WTC11 (cell line): ENCODE results near the gene PLXNA2. TPM values are rescaled to one million over a fixed set of nuclear protein-coding genes. Genes with fewer than 3 reads are reported as not detected.

Experiments
- ATAC-seq: fragments of 200-7000 bp; cut with Tn5 transposase; 2 replicates; pipeline ENCODE4 v1.10.0; 2021; ENCODE audit warnings: mild to moderate bottlenecking, moderate library complexity
- CTCF ChIA-PET: fragments of 300-600 bp; sonication (Branson Sonifier 250); formaldehyde crosslinking; loops from one replicate; lab custom pipeline; 2021; ENCODE audit warnings: antibody characterized with exemption; lab: Charles Lee
- POLR2A ChIA-PET: fragments of 350-600 bp; sonication (Branson Sonifier 250); formaldehyde crosslinking; loops from one replicate; lab custom pipeline; 2021; ENCODE audit warnings: antibody characterized with exemption; lab: Charles Lee
- DNase-seq: peaks from one replicate; pipeline ENCODE4 v3.0.0; 2021; ENCODE audit warnings: low spot score
- H3K27ac Mint-ChIP-seq: 2 replicates; pipeline ENCODE4 v1.8.0; 2021; ENCODE audit warnings: mixed read lengths
- H3K27me3 Mint-ChIP-seq: 2 replicates; pipeline ENCODE4 v1.8.0; 2021; ENCODE audit warnings: low read depth, mild to moderate bottlenecking, moderate library complexity, mixed read lengths
- H3K36me3 Mint-ChIP-seq: 2 replicates; pipeline ENCODE4 v1.8.0; 2021; ENCODE audit warnings: mixed read lengths
- H3K4me1 Mint-ChIP-seq: 2 replicates; pipeline ENCODE4 v1.8.0; 2022; ENCODE audit warnings: mixed read lengths
- H3K4me3 Mint-ChIP-seq: 2 replicates; pipeline ENCODE4 v1.8.0; 2021; ENCODE audit warnings: mild to moderate bottlenecking, moderate library complexity, mixed read lengths
- H3K9me3 Mint-ChIP-seq: 2 replicates; pipeline ENCODE4 v1.8.0; 2021; ENCODE audit warnings: mixed read lengths
- AR ChIP-seq: fragments of 250-450 bp; sonication (Bioruptor Pico); IDR thresholded peaks from 2 replicates; pipeline ENCODE4 v1.9.0; 2021; ENCODE audit warnings: mild to moderate bottlenecking
- ATF2 ChIP-seq: sonication (generic); formaldehyde crosslinking; IDR thresholded peaks from 2 replicates; pipeline ENCODE4 v1.8.1; 2022; ENCODE audit warnings: low read depth, missing genetic modification reagents, borderline replicate concordance
- CBFB ChIP-seq: sonication (generic); formaldehyde crosslinking; IDR thresholded peaks from 2 replicates; pipeline ENCODE4 v1.8.1; 2022; ENCODE audit warnings: mild to moderate bottlenecking, low read depth, missing genetic modification reagents
- CDX4 ChIP-seq: fragments of 250-450 bp; sonication (Bioruptor Pico); IDR thresholded peaks from 2 replicates; pipeline ENCODE4 v1.9.0; 2021; ENCODE audit warnings: moderate library complexity, mild to moderate bottlenecking, inconsistent platforms, borderline replicate concordance
- CREM ChIP-seq: sonication (generic); formaldehyde crosslinking; IDR thresholded peaks from 2 replicates; pipeline ENCODE4 v1.8.1; 2022; ENCODE audit warnings: mild to moderate bottlenecking, missing genetic modification reagents, moderate library complexity
- E2F4 ChIP-seq: sonication (generic); formaldehyde crosslinking; IDR thresholded peaks from 2 replicates; pipeline ENCODE4 v1.8.1; 2022; ENCODE audit warnings: low read depth, mild to moderate bottlenecking, moderate library complexity, missing genetic modification reagents, borderline replicate concordance
- FOXJ3 ChIP-seq: sonication (generic); formaldehyde crosslinking; IDR thresholded peaks from 2 replicates; pipeline ENCODE4 v1.9.0; 2021; ENCODE audit warnings: missing genetic modification reagents, mild to moderate bottlenecking, borderline replicate concordance
- GABPB1 ChIP-seq: sonication (generic); formaldehyde crosslinking; IDR thresholded peaks from 2 replicates; pipeline ENCODE4 v1.8.1; 2023; ENCODE audit warnings: mild to moderate bottlenecking, missing genetic modification reagents
- HMGA2 ChIP-seq: fragments of 250-450 bp; sonication (Bioruptor Pico); IDR thresholded peaks from 2 replicates; pipeline ENCODE4 v1.4.0; 2021; ENCODE audit warnings: mild to moderate bottlenecking, moderate library complexity
- IRF2 ChIP-seq: sonication (generic); formaldehyde crosslinking; IDR thresholded peaks from 2 replicates; pipeline ENCODE4 v1.8.0; 2022; ENCODE audit warnings: low read depth, missing genetic modification reagents, borderline replicate concordance
- MAX ChIP-seq: sonication (generic); formaldehyde crosslinking; IDR thresholded peaks from 2 replicates; pipeline ENCODE4 v1.8.0; 2022; ENCODE audit warnings: mild to moderate bottlenecking, missing genetic modification reagents
- MLX ChIP-seq: sonication (generic); formaldehyde crosslinking; IDR thresholded peaks from 2 replicates; pipeline ENCODE4 v1.8.1; 2023; ENCODE audit warnings: mild to moderate bottlenecking, missing genetic modification reagents, moderate library complexity
- NFATC4 ChIP-seq: fragments of 250-450 bp; sonication (Bioruptor Pico); IDR thresholded peaks from 2 replicates; pipeline ENCODE4 v1.9.0; 2021; ENCODE audit warnings: mild to moderate bottlenecking
- NFE2L1 ChIP-seq: sonication (generic); formaldehyde crosslinking; IDR thresholded peaks from 2 replicates; pipeline ENCODE4 v1.8.1; 2023; ENCODE audit warnings: missing genetic modification reagents
- NR2C2 ChIP-seq: sonication (generic); formaldehyde crosslinking; IDR thresholded peaks from 2 replicates; pipeline ENCODE4 v1.8.0; 2022; ENCODE audit warnings: mild to moderate bottlenecking, missing genetic modification reagents
- PRRX2 ChIP-seq: fragments of 250-450 bp; sonication (Bioruptor Pico); IDR thresholded peaks from 2 replicates; pipeline ENCODE4 v1.8.0; 2021; ENCODE audit warnings: mild to moderate bottlenecking
- SMAD3 ChIP-seq: sonication (generic); formaldehyde crosslinking; IDR thresholded peaks from 2 replicates; pipeline ENCODE4 v1.8.0; 2022; ENCODE audit warnings: missing genetic modification reagents, mild to moderate bottlenecking, borderline replicate concordance
- STAT6 ChIP-seq: sonication (generic); formaldehyde crosslinking; conservative IDR thresholded peaks from 2 replicates; pipeline ENCODE4 v1.8.1; 2023; ENCODE audit warnings: mild to moderate bottlenecking, low read depth, missing genetic modification reagents, moderate library complexity
- ZBTB43 ChIP-seq: sonication (generic); formaldehyde crosslinking; IDR thresholded peaks from 2 replicates; pipeline ENCODE4 v1.8.1; 2023; ENCODE audit warnings: mild to moderate bottlenecking, missing genetic modification reagents
- ZMAT4 ChIP-seq: fragments of 250-450 bp; sonication (Bioruptor Pico); IDR thresholded peaks from 2 replicates; pipeline ENCODE4 v1.9.0; 2021; ENCODE audit warnings: mild to moderate bottlenecking
- ZNF396 ChIP-seq: fragments of 250-450 bp; sonication (Bioruptor Pico); IDR thresholded peaks from 2 replicates; pipeline ENCODE4 v1.8.0; 2021; ENCODE audit warnings: mild to moderate bottlenecking, moderate library complexity, borderline replicate concordance
- ZNF671 ChIP-seq: fragments of 250-450 bp; sonication (Bioruptor Pico); IDR thresholded peaks from 2 replicates; pipeline ENCODE4 v1.8.0; 2021; ENCODE audit warnings: mild to moderate bottlenecking
- total RNA-seq: library from RNA; stranded (reverse); gene quantifications from 3 replicates; pipeline ENCODE4 v1.2.3, GENCODE V29; 2021

The PLXNA2 gene
- total RNA-seq, 1 experiment from 2014 or later, result 4.2 TPM

- no peak for TF ChIP-seq STAT6
- no peak for TF ChIP-seq PRRX2 (CRISPR knock-in tag)
- no peak for TF ChIP-seq ZNF396 (CRISPR knock-in tag)
- TF ChIP-seq IRF2, result no peak
- TF ChIP-seq CBFB (CRISPR knock-in tag), result no peak
- TF ChIP-seq, all 79 proteins: peak for 0
Observed at GRCh38 chr1:208059409-208060001, 184.7 kb downstream of the PLXNA2 start (continued).

- Mint-ChIP-seq H3K36me3 (no peaks in the 10 kb centered on the region), H3K9me3 (no peaks in the 10 kb centered on the region), H3K4me1 (peaks cover 13% of the 10 kb centered on the region), H3K27me3 (no peaks in the 10 kb centered on the region), H3K27ac (no peak overlapping the region), H3K4me3 (no peak overlapping the region)
- POLR2A ChIA-PET, result no interaction called here
- no peak for ATAC-seq
- CTCF ChIA-PET, result interaction anchor here (0.7 to 1.0 kb wide), 2 partner anchors 96 to 186 kb away, joined by 3 read pairs; no protein-coding TSS in a partner anchor
- DNase-seq, result no peak
- TF ChIP-seq AR (CRISPR knock-in tag), result no peak
- TF ChIP-seq SMAD3 (CRISPR knock-in tag), result no peak
- TF ChIP-seq NR2C2 (CRISPR knock-in tag), result no peak
- no peak for TF ChIP-seq FOXJ3
- TF ChIP-seq CREM (CRISPR knock-in tag), result no peak
- no peak for TF ChIP-seq HMGA2 (CRISPR knock-in tag)
- TF ChIP-seq ZMAT4, result no peak
- no peak for TF ChIP-seq MLX (CRISPR knock-in tag)
- TF ChIP-seq ZBTB43 (CRISPR knock-in tag), result no peak
- TF ChIP-seq NFATC4 (CRISPR knock-in tag), result no peak
- no peak for TF ChIP-seq CDX4 (CRISPR knock-in tag)
- no peak for TF ChIP-seq CBFB (CRISPR knock-in tag)
- TF ChIP-seq NFE2L1 (CRISPR knock-in tag), result no peak
- TF ChIP-seq MAX (CRISPR knock-in tag), result no peak
- no peak for TF ChIP-seq GABPB1 (CRISPR knock-in tag)
- TF ChIP-seq E2F4 (CRISPR knock-in tag), result no peak
- TF ChIP-seq ZNF671 (CRISPR knock-in tag), result no peak
- no peak for TF ChIP-seq ATF2 (CRISPR knock-in tag)
Observed at GRCh38 chr1:208058756-208059155, 185.4 kb downstream of the PLXNA2 start.
